HG02938 (cell line): ENCODE results near the gene CSF3.

Experiments used
- ATAC-seq: cut with Tn5 transposase; IDR thresholded peaks from one replicate; pipeline ENCODE4 v1.9.1; 2021; ENCODE audit warnings: mild to moderate bottlenecking, moderate library complexity; ENCODE audit not compliant: unreplicated experiment

The CSF3 gene

GRCh38 chr17:40059729-40060475, 44.7 kb downstream of the CSF3 start:
- no peak for ATAC-seq

GRCh38 chr17:40060887-40061608, 45.8 kb downstream of the CSF3 start:
- ATAC-seq, result no peak

- ATAC-seq, result no peak
These were observed 46.4 kb downstream of the CSF3 start for GRCh38 chr17:40061609-40062038.

- ATAC-seq, result no peak
These were observed 47.3 kb downstream of the CSF3 start, which contains the start of gene THRA for GRCh38 chr17:40062329-40063186. Gene THRA, plus strand, starts transcription at chr17:40062965. Its CDS starts 11,524 bp downstream, at chr17:40074489.

GRCh38 chr17:40063187-40063771, 48.0 kb downstream of the CSF3 start:
- no peak for ATAC-seq

GRCh38 chr17:40063901-40064531, 48.8 kb downstream of the CSF3 start:
- no peak for ATAC-seq

- no peak for ATAC-seq
These were observed 49.9 kb downstream of the CSF3 start for GRCh38 chr17:40064971-40065768.

GRCh38 chr17:40065769-40066510, 50.7 kb downstream of the CSF3 start:
- no peak for ATAC-seq
